Brain microvascular endothelial cell (primary cell): ENCODE results near the gene ETDA.
"Not testable (repeated sequence)": the region's sequence is repeated elsewhere in the genome, so short reads cannot be mapped to it uniquely, and the experiment has no call there.

Source experiments
- DNase-seq: peaks from one replicate; pipeline ENCODE4 v3.0.0-alpha.2; 2020
- H3K27ac ChIP-seq: fragments of 250-450 bp; sonication (Bioruptor Pico); 2 replicates; pipeline ENCODE4 v1.5.1; 2020; ENCODE audit warnings: mild to moderate bottlenecking, moderate library complexity
- H3K27me3 ChIP-seq: fragments of 250-450 bp; sonication (Bioruptor Pico); replicated peaks from 2 replicates; pipeline ENCODE4 v1.5.1; 2020; ENCODE audit warnings: mild to moderate bottlenecking
- H3K36me3 ChIP-seq: fragments of 250-450 bp; sonication (Bioruptor Pico); replicated peaks from 2 replicates; pipeline ENCODE4 v1.5.1; 2020; ENCODE audit warnings: mild to moderate bottlenecking
- H3K4me3 ChIP-seq: 2 replicates; pipeline ENCODE4 v1.5.1; 2011; ENCODE audit warnings: low read depth, mild to moderate bottlenecking, control low read depth, low read length, moderate library complexity
- CTCF ChIP-seq: IDR thresholded peaks from 2 replicates; pipeline ENCODE4 v1.5.1; 2011; ENCODE audit warnings: low read depth, mild to moderate bottlenecking, moderate library complexity, low read length, control low read depth, inconsistent platforms; ENCODE audit errors: missing control alignments
- in situ Hi-C: cut with HindIII; loops from 2 replicates; pipeline ENCODE4 v1.10.0; 2017; ENCODE audit warnings: low sequenced_read_pairs, low pct_ligation_motif_present

Gene ETDA

DNA sequence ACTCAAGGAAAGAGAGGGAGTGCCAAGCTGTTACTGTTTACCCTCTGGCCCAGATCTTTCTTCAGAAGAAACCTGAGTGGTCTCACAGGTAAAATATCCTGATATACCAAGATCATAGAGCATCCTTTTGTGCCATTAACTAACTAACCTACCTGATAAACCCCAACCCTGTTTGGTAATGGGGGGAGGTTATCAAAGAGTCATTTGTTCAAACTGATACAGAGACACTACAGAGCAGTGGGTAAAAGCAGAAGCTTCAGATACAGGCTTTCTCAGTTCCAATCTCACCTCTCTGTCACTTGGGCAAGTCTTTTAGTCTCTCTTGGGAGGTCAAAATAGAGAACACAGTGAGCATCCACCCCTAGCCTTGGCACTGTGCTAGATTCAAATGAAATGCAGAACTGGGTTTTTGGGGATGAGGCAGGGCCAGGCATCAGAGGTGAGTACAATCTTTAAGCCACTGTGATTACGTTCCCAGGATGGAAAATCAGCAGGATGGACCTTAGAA lies at the start of gene ETDA:
TSS of gene ETDA (plus strand) at position 51 of the 508 bp plus-strand sequence. CDS start 1,216 bp downstream, outside the sequence.
- H3K36me3 ChIP-seq, H3K27ac ChIP-seq, H3K4me3 ChIP-seq, H3K27me3 ChIP-seq, DNase-seq, in situ Hi-C loops: not testable (repeated sequence)

- not testable (repeated sequence) for H3K27me3 ChIP-seq
Measured at GRCh38 chrX:135206427-135206826, 45.4 kb upstream of the ETDA start.

GRCh38 chrX:135213200-135213844 lies 38.5 kb upstream of the ETDA start:
- Histone ChIP-seq H3K27ac (no peak overlapping the region), H3K36me3 (no peaks in the 10 kb centered on the region), H3K27me3 (no peaks in the 10 kb centered on the region), H3K4me3 (no peak overlapping the region)
- in situ Hi-C loops: no loop called here
- DNase-seq: no peak
- no peak for TF ChIP-seq CTCF

More at GRCh38 chrX:135206427-135206826, 45.4 kb upstream of the ETDA start:
- peak; percentile 35 for DNase-seq
- H3K36me3 ChIP-seq, H3K4me3 ChIP-seq, H3K27ac ChIP-seq, in situ Hi-C loops: not testable (repeated sequence)
- TF ChIP-seq CTCF: peak; percentile 45

DNA sequence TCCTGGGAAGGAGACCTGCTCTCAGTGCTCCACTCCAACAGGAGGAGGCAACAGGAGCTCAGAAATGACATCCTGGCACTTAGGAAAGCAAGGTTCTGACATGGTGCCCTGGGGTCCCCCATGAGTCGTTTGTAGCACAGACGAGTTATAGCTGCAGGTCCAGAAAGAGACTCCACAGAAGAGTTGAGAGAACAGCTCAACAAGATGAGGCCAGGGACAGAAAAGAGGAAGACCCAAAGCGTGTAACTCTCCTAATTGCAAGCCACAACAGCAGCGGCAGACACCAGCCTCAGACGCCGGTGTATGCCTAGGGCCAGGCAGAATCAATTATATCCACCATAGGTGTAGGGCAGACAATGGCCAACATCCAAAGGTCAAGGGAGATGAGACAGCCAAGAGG lies 5.9 kb upstream of the ETDA start:
- H3K27me3 ChIP-seq, in situ Hi-C loops, H3K27ac ChIP-seq, H3K36me3 ChIP-seq, DNase-seq, H3K4me3 ChIP-seq: not testable (repeated sequence)

- DNase-seq, in situ Hi-C loops, H3K36me3 ChIP-seq, H3K27ac ChIP-seq, H3K4me3 ChIP-seq, H3K27me3 ChIP-seq: not testable (repeated sequence)
Measured at GRCh38 chrX:135256087-135256684, 4.3 kb downstream of the ETDA start.

DNA sequence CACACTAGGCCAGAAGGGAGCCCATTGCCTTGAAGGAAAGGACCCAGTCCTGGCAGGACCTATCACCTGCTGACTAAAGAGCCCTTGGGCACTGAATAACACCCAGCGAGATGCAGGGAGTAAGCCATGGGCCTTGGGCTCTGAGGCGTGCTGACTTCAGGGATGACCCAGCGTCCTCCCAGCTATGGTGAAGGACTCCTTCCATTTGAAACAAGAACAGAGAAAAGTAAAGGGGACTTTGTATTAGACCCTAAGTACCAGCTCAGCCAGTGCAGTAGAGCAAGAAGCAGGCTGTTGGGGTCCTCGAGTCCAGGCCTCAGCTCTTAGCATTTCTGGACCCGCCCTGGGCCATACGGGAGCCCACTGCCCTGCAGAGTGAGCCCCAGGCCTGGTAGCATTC lies 5.1 kb downstream of the ETDA start:
- Histone ChIP-seq H3K27me3 (no peaks in the 10 kb centered on the region), H3K4me3 (no peak overlapping the region), H3K36me3 (no peaks in the 10 kb centered on the region), H3K27ac (no peak overlapping the region)
- no peak for TF ChIP-seq CTCF
- DNase-seq: no peak
- in situ Hi-C loops: no loop called here

DNA sequence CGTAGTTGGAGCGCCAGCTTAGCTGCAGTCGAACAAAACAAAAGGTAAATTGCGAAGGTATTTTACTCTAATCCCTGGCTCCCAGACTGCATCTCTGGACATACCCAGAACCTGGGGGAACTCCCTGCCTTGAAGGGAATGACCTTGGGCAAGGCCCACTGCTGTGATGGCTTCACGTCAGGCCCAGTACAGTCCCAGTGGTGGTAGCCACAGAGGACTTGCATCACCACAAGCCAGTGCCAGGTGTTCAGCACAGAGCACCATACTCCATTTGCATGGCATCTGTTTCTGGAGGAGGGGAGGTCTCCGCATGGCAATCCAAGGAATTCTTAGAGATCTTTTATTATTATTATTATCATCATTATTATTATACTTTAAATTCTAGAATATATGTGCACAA lies 5.6 kb downstream of the ETDA start:
- H3K36me3 ChIP-seq: no peaks in the 10 kb centered on the region
- no peak overlapping the region for H3K27ac ChIP-seq
- no peaks in the 10 kb centered on the region for H3K27me3 ChIP-seq
- in situ Hi-C loops: no loop called here
- H3K4me3 ChIP-seq: no peak overlapping the region
- TF ChIP-seq CTCF: no peak
- no peak for DNase-seq

DNA sequence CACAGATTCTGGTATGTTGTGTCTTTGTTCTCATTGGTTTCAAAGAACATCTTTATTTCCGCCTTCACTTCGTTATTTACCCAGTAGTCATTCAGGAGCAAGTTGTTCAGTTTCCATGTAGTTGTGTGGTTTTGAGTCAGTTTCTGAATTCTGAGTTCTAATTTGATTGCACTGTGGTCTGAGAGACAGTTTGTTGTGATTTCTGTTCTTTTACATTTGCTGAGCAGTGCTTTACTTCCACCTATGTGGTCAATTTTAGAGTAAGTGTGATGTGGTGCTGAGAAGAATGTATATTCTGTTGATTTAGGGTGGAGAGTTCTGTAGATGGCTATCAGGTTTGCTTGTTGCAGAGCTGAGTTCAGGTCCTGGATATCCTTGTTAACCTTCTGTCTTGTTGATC lies 9.1 kb downstream of the ETDA start:
- H3K4me3 ChIP-seq, H3K27ac ChIP-seq, in situ Hi-C loops, DNase-seq, H3K36me3 ChIP-seq, H3K27me3 ChIP-seq: not testable (repeated sequence)

DNA sequence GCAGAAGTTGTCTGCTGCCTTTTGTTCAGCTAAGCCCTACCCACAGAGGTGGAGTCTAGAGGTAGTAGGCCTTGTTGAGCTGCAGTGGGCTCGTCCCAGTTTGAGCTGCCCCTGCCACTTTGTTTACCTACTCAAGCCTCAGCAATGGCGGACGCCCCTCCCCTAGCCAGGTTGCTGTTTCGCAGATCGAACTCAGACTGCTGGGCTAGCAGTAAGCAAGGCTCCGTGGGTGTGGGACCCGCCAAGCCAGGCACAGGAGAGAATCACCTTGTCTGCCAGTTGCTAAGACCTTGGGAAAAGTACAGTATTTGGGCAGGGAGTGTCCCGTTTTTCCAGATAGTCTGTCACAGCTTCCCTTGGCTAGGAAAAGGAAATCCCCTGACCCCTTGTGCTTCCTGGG lies 11.5 kb downstream of the ETDA start:
- H3K4me3 ChIP-seq, H3K27me3 ChIP-seq, in situ Hi-C loops, H3K36me3 ChIP-seq, DNase-seq, H3K27ac ChIP-seq: not testable (repeated sequence)
